HepG2 (cell line): ENCODE measurements around the gene CLTCL1. TPM values are rescaled to one million over a fixed set of nuclear protein-coding genes. Genes with fewer than 3 reads are reported as not detected.
"Not testable (repeated sequence)": the region's sequence is repeated elsewhere in the genome, so short reads cannot be mapped to it uniquely, and the experiment has no call there.

Experiments used
- ATAC-seq: fragments of 200-7000 bp; cut with Tn5 transposase; 3 replicates; pipeline ENCODE4 v1.9.1; 2020; ENCODE audit warnings: mild to moderate bottlenecking, moderate library complexity
- BruUV-seq: library from RNA; stranded (reverse); fragments of 400-500 nt; replicated peaks from 2 replicates; lab custom pipeline; 2021; lab: Mats Ljungman, UMichigan
- CTCF ChIA-PET: fragments of 300-600 bp; formaldehyde crosslinking; extraction: SDS; loops from one replicate; lab custom pipeline; 2021; ENCODE audit warnings: low total read pairs, inconsistent platforms, low intra/inter-chr PET ratio; lab: Yijun Ruan, JAX
- POLR2A ChIA-PET: fragments of 350-600 bp; sonication (Branson Sonifier 250); formaldehyde crosslinking; loops from one replicate; lab custom pipeline; 2020; ENCODE audit warnings: antibody characterized with exemption, inconsistent platforms; lab: Yijun Ruan, JAX
- DNase-seq: peaks from one replicate; pipeline ENCODE4 v3.0.0-alpha.2; 2015; ENCODE audit warnings: low spot score
- FAIRE-seq: peaks from 3 replicates; lab custom pipeline; 2011; peaks lifted over from hg19 to GRCh38; lab: Jason Lieb, UNC
- H2AFZ ChIP-seq: one replicate; pipeline ENCODE4 v1.6.1; 2011; ENCODE audit warnings: low read length, inconsistent platforms
- H3K27ac ChIP-seq: fragments of 300-600 bp; 3 replicates; pipeline ENCODE4 v1.8.0; 2011; ENCODE audit warnings: mixed run types, mild to moderate bottlenecking, mixed read lengths, low read length, inconsistent platforms; ENCODE audit not compliant: insufficient read depth; ENCODE audit errors: extremely low read length
- H3K27me3 ChIP-seq, 2 experiments: fragments of 200-600 bp in 1 of 2; 2 replicates in 1 of 2; 3 replicates in 1 of 2; pipeline versions ENCODE4 v1.6.0 to v1.8.0; 2011; ENCODE audit warnings: low read length in 2 of 2, mild to moderate bottlenecking in 2 of 2, moderate library complexity in 2 of 2, inconsistent platforms in 1 of 2; ENCODE audit not compliant: insufficient read depth in 2 of 2, control insufficient read depth in 1 of 2
- H3K36me3 ChIP-seq, 2 experiments: fragments of 200-600 bp in 1 of 2; replicated peaks in 1 of 2; 2 replicates in 1 of 2; 3 replicates in 1 of 2; pipeline versions ENCODE4 v1.5.1 to v1.8.0; 2011; ENCODE audit warnings: low read length in 2 of 2, inconsistent platforms in 1 of 2; ENCODE audit not compliant: insufficient read depth in 2 of 2, control insufficient read depth in 1 of 2
- H3K4me1 ChIP-seq: 2 replicates; pipeline ENCODE4 v1.5.1; 2012; ENCODE audit warnings: low read length, inconsistent platforms; ENCODE audit not compliant: insufficient read depth
- H3K4me2 ChIP-seq: 2 replicates; pipeline ENCODE4 v1.6.0; 2011; ENCODE audit warnings: low read depth, low read length, inconsistent platforms
- H3K4me3 ChIP-seq, 3 experiments: fragments of 200-600 bp in 1 of 3; sonication (generic), shearing (Covaris generic) in 1 of 3; replicated peaks in 1 of 3; 2 replicates each; pipeline ENCODE4 v1.5.1; 2011 to 2016; ENCODE audit warnings: low read length in 3 of 3, inconsistent platforms in 2 of 3, low read depth in 2 of 3, mild to moderate bottlenecking in 2 of 3, control low read depth in 1 of 3, mixed read lengths in 1 of 3; ENCODE audit not compliant: insufficient read depth in 1 of 3
- H3K79me2 ChIP-seq: one replicate; pipeline ENCODE4 v1.6.1; 2011; ENCODE audit warnings: low read length, inconsistent platforms; ENCODE audit not compliant: insufficient read depth
- H3K9ac ChIP-seq: 2 replicates; pipeline ENCODE4 v1.6.0; 2011; ENCODE audit warnings: mild to moderate bottlenecking, low read depth, low read length, inconsistent platforms; ENCODE audit not compliant: insufficient read depth
- H3K9me3 ChIP-seq: 2 replicates; pipeline ENCODE4 v1.5.1; 2012; ENCODE audit warnings: mild to moderate bottlenecking, low read length
- H4K20me1 ChIP-seq: 2 replicates; pipeline ENCODE4 v1.6.0; 2011; ENCODE audit warnings: inconsistent platforms, mild to moderate bottlenecking, low read length, moderate library complexity; ENCODE audit not compliant: insufficient read depth
- HNF4A ChIP-seq: sonication (generic); formaldehyde crosslinking; IDR thresholded peaks from 2 replicates; pipeline ENCODE4 v1.4.0; 2020; ENCODE audit warnings: missing genetic modification reagents
- NR3C1 ChIP-seq: sonication (generic); formaldehyde crosslinking; IDR thresholded peaks from 2 replicates; pipeline ENCODE4 v1.4.0; 2020; ENCODE audit warnings: missing genetic modification reagents
- SALL2 ChIP-seq: sonication (generic); formaldehyde crosslinking; IDR thresholded peaks from 2 replicates; pipeline ENCODE4 v1.8.1; 2023; ENCODE audit warnings: mild to moderate bottlenecking, missing genetic modification reagents, inconsistent platforms
- ZNF562 ChIP-seq: sonication (generic); formaldehyde crosslinking; IDR thresholded peaks from 2 replicates; pipeline ENCODE4 v1.8.0; 2022; ENCODE audit warnings: missing genetic modification reagents, borderline replicate concordance
- ZNF879 ChIP-seq: sonication (generic); formaldehyde crosslinking; IDR thresholded peaks from 2 replicates; pipeline ENCODE4 v1.8.1; 2023; ENCODE audit warnings: missing genetic modification reagents
- WGBS: methylation state at CpG from one replicate; pipeline ENCODE4 v1.1.6; 2017; ENCODE audit warnings: low lambda C conversion rate; 5-methylcytosine and 5-hydroxymethylcytosine counted together
- in situ Hi-C: cut with HindIII; loops from 2 replicates; pipeline ENCODE4 v1.10.0; 2017; ENCODE audit warnings: low pct_unique_long_range_greater_than_20kb; ENCODE audit not compliant: extremely low pct_ligation_motif_present
- intact Hi-C: fragments of 100-400 bp; cut with micrococcal nuclease; formaldehyde crosslinking; loops from one replicate; pipeline ENCODE4 v1.10.0; 2022; ENCODE audit not compliant: unreplicated experiment
- polyA plus RNA-seq, 8 experiments: library from polyadenylated mRNA; depleted of rRNA in 3 of 8; stranded (reverse) in 7 of 8; unstranded in 1 of 8; fragments of >200 nt; fragmentation: Illumina TruSeq in 4 of 8; extraction: Trizol in 4 of 8; gene quantifications; 2 replicates each; pipeline versions ENCODE4 v1.2.1 to v1.2.3, GENCODE V29; 2011 to 2016; ENCODE audit warnings: low read depth in 4 of 8, missing spikeins in 1 of 8, mixed read lengths in 1 of 8; ENCODE audit not compliant: insufficient read depth in 1 of 8
- total RNA-seq, 5 experiments: library from RNA; depleted of rRNA; stranded (reverse); fragments of >200 nt; fragmentation: Illumina TruSeq; extraction: Trizol; gene quantifications; 2 replicates each; pipeline ENCODE4 v1.2.3, GENCODE V29; 2016; ENCODE audit warnings: low read depth in 1 of 5

CLTCL1 gene
- total and polyA plus RNA-seq, 2 of the 13 experiments (the other 11 are each of a cell fraction or from before 2014, with no cell fraction given), result 8.1 to 10.9 TPM

- intact Hi-C loops (no loop called here), in situ Hi-C loops (no loop called here)
- WGBS, result 76% methylated on average over 5 of the region's 7 CpGs
These were observed 33.1 kb downstream of the CLTCL1 start for GRCh38 chr22:19258371-19258770.

GRCh38 chr22:19256362-19256761 lies 35.2 kb downstream of the CLTCL1 start:
- in situ Hi-C loops, CTCF ChIA-PET, H3K9ac ChIP-seq, H3K36me3 ChIP-seq, DNase-seq, FAIRE-seq, H2AFZ ChIP-seq, H3K79me2 ChIP-seq, H3K4me2 ChIP-seq, H4K20me1 ChIP-seq, ATAC-seq, H3K27me3 ChIP-seq, BruUV-seq, POLR2A ChIA-PET, H3K4me1 ChIP-seq, H3K9me3 ChIP-seq, intact Hi-C loops, H3K27ac ChIP-seq, H3K4me3 ChIP-seq: not testable (repeated sequence)
- WGBS, result 98% methylated on average over 8 of the region's 8 CpGs

More at GRCh38 chr22:19258371-19258770, 33.1 kb downstream of the CLTCL1 start:
- H3K4me1 ChIP-seq, result no peaks in the 10 kb centered on the region
- H3K79me2 ChIP-seq, result no peaks in the 10 kb centered on the region
- DNase-seq (no peak), FAIRE-seq (no peak), ATAC-seq (no peak)
- no TSS peak for BruUV-seq
- no peak overlapping the region for H3K4me3 ChIP-seq
- peaks cover 5% of the 10 kb centered on the region; the same call in 1 of the 2 replicates for H3K9me3 ChIP-seq
- H3K36me3 ChIP-seq, result 0 out of 5 replicates have a peak, but pooled peaks cover 1 to 7% of the 10 kb centered on the region in 2 experiments
- CTCF ChIA-PET, result no interaction called here
- no peaks in the 10 kb centered on the region for H4K20me1 ChIP-seq
- H3K27ac ChIP-seq, result no peak overlapping the region
- POLR2A ChIA-PET, result no interaction called here
- no peak overlapping the region for H3K9ac ChIP-seq
- no peaks in the 10 kb centered on the region for H3K27me3 ChIP-seq
- no peak overlapping the region for H2AFZ ChIP-seq
- no peak overlapping the region for H3K4me2 ChIP-seq
- TF ChIP-seq HNF4A (CRISPR knock-in tag) (no peak), ZNF879 (CRISPR knock-in tag) (no peak), ZNF562 (CRISPR knock-in tag) (no peak), SALL2 (CRISPR knock-in tag) (no peak), NR3C1 (no peak)
